ENCODE results near the gene RPL29. TPM values are rescaled to one million over a fixed set of nuclear protein-coding genes. Genes with fewer than 3 reads are reported as not detected.

Gene RPL29
- total RNA-seq, 1 donor from 2014 or later = 957 TPM

DNA sequence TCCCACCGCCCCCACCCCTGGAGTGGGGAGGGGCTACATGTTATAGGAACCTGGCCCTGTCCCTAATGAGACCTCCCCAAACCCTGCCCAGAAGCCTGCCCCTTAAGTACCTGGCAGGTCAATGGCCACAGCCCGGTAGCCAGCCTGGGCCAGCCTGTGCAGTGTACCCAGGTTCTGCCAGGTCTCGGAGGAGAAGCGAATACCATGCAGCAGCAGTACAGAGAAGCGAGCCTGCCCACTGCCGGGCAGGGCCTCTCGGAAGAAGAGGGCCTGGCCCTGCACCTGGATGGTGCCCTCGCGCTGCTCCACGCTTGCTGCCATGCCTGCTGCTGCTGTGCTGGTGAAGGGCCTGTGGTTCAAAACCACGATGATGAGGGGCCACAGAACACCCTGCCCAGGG, 24.3 kb downstream of the RPL29 start:
- Mint-ChIP-seq H3K4me3 (ENCODE audit: unreplicated experiment) (no peak overlapping the region), H3K27ac (ENCODE audit: unreplicated experiment) (no peak overlapping the region), H3K4me1 (ENCODE audit: unreplicated experiment) (peaks cover 36% of the 10 kb centered on the region), H3K36me3 (ENCODE audit: unreplicated experiment) (no peaks in the 10 kb centered on the region), H3K27me3 (ENCODE audit: unreplicated experiment) (no peaks in the 10 kb centered on the region), H3K9me3 (ENCODE audit: unreplicated experiment) (no peaks in the 10 kb centered on the region)
- DNase-seq (ENCODE audit: extremely low spot score, unreplicated experiment) = no peak
- TF ChIP-seq, protein P1, sequence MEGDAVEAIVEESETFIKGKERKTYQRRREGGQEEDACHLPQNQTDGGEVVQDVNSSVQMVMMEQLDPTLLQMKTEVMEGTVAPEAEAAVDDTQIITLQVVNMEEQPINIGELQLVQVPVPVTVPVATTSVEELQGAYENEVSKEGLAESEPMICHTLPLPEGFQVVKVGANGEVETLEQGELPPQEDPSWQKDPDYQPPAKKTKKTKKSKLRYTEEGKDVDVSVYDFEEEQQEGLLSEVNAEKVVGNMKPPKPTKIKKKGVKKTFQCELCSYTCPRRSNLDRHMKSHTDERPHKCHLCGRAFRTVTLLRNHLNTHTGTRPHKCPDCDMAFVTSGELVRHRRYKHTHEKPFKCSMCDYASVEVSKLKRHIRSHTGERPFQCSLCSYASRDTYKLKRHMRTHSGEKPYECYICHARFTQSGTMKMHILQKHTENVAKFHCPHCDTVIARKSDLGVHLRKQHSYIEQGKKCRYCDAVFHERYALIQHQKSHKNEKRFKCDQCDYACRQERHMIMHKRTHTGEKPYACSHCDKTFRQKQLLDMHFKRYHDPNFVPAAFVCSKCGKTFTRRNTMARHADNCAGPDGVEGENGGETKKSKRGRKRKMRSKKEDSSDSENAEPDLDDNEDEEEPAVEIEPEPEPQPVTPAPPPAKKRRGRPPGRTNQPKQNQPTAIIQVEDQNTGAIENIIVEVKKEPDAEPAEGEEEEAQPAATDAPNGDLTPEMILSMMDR (IDR thresholded peaks at IDR 0.05) = no peak

- no peak for DNase-seq (ENCODE audit: extremely low spot score, unreplicated experiment)
- TF ChIP-seq, protein P1 (IDR thresholded peaks at IDR 0.05) = no peak
- Mint-ChIP-seq H3K27me3 (ENCODE audit: unreplicated experiment) (no peaks in the 10 kb centered on the region), H3K27ac (ENCODE audit: unreplicated experiment) (no peak overlapping the region), H3K36me3 (ENCODE audit: unreplicated experiment) (no peaks in the 10 kb centered on the region), H3K4me3 (ENCODE audit: unreplicated experiment) (no peak overlapping the region), H3K4me1 (ENCODE audit: unreplicated experiment) (peaks cover 39% of the 10 kb centered on the region), H3K9me3 (ENCODE audit: unreplicated experiment) (no peaks in the 10 kb centered on the region)
These were observed 24.9 kb downstream of the RPL29 start for GRCh38 chr3:51970606-51971300.

- TF ChIP-seq, protein P1 (IDR thresholded peaks at IDR 0.05) = no peak
- Mint-ChIP-seq H3K27ac (ENCODE audit: unreplicated experiment) (no peak overlapping the region), H3K36me3 (ENCODE audit: unreplicated experiment) (no peaks in the 10 kb centered on the region), H3K27me3 (ENCODE audit: unreplicated experiment) (no peaks in the 10 kb centered on the region), H3K4me1 (ENCODE audit: unreplicated experiment) (peaks cover 42% of the 10 kb centered on the region), H3K4me3 (ENCODE audit: unreplicated experiment) (no peak overlapping the region), H3K9me3 (ENCODE audit: unreplicated experiment) (no peaks in the 10 kb centered on the region)
- DNase-seq (ENCODE audit: extremely low spot score, unreplicated experiment) = no peak
These were observed 25.9 kb downstream of the RPL29 start for GRCh38 chr3:51969841-51970240.

GRCh38 chr3:51968883-51969678, 26.6 kb downstream of the RPL29 start:
- Mint-ChIP-seq H3K4me3 (ENCODE audit: unreplicated experiment) (peak overlapping the region; percentile 59), H3K36me3 (ENCODE audit: unreplicated experiment) (no peaks in the 10 kb centered on the region), H3K27me3 (ENCODE audit: unreplicated experiment) (no peaks in the 10 kb centered on the region), H3K4me1 (ENCODE audit: unreplicated experiment) (peaks cover 37% of the 10 kb centered on the region), H3K9me3 (ENCODE audit: unreplicated experiment) (no peaks in the 10 kb centered on the region), H3K27ac (ENCODE audit: unreplicated experiment) (no peak overlapping the region)
- DNase-seq (ENCODE audit: extremely low spot score, unreplicated experiment) = no peak
- TF ChIP-seq, protein P1 (IDR thresholded peaks at IDR 0.05) = no peak

DNA sequence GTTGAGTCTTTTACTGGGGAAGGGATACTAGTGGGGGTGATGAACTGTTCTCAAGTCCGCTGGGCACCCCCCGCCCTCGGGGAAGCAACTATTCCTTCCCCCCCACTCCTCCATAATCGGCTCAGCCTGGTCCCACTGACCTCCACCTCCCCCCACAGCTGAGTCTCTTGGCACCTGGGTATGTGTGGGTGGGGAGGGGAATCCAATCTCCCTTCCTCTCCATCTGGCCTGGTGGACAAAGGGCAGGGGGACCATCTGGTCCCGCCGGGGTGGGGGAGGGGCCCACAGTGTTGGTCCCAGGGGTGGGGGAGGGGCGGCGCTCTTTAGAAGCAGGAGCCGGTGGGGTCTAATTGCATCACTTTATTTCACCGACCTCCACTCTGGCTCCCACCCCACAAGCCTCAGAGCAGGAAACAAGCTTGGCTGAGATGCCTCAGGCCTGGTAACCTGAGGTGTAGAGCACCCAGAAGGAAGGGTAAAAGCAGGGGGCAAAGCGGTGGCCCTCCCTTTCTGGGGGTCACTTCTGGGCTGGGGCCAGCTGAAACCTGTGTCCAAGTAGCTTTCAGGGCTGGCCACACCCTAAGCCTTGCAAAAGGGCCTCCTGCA, 27.4 kb downstream of the RPL29 start:
- Mint-ChIP-seq H3K4me1 (ENCODE audit: unreplicated experiment) (peaks cover 30% of the 10 kb centered on the region), H3K27me3 (ENCODE audit: unreplicated experiment) (no peaks in the 10 kb centered on the region), H3K36me3 (ENCODE audit: unreplicated experiment) (no peaks in the 10 kb centered on the region), H3K4me3 (ENCODE audit: unreplicated experiment) (peak overlapping the region; percentile 86), H3K27ac (ENCODE audit: unreplicated experiment) (no peak overlapping the region), H3K9me3 (ENCODE audit: unreplicated experiment) (no peaks in the 10 kb centered on the region)
- TF ChIP-seq, protein P1 (IDR thresholded peaks at IDR 0.05) = no peak
- no peak for DNase-seq (ENCODE audit: extremely low spot score, unreplicated experiment)

Data from osteocyte (in vitro differentiated cells).